HG02870 (cell line): ENCODE measurements around the gene P2RX3.
A peak's percentile ranks its signal among the peaks of the same experiment; 100 is the strongest.

ENCODE experiments used
- ATAC-seq: cut with Tn5 transposase; IDR thresholded peaks from one replicate; pipeline ENCODE4 v1.9.1; 2021; ENCODE audit warnings: mild to moderate bottlenecking, moderate library complexity; ENCODE audit not compliant: unreplicated experiment

The P2RX3 gene

GRCh38 chr11:57309106-57310059 is 28.8 kb upstream of the P2RX3 start:
- ATAC-seq, result no peak

GRCh38 chr11:57310091-57310490 is 28.1 kb upstream of the P2RX3 start:
- no peak for ATAC-seq

GRCh38 chr11:57310630-57311086 is 27.5 kb upstream of the P2RX3 start:
- ATAC-seq, result no peak

GRCh38 chr11:57311109-57311936 is 26.8 kb upstream of the P2RX3 start:
- peak; percentile 98 for ATAC-seq

GRCh38 chr11:57312511-57313021 is 25.6 kb upstream of the P2RX3 start:
- no peak for ATAC-seq

- ATAC-seq, result no peak
Measured at GRCh38 chr11:57313071-57313787, 24.9 kb upstream of the P2RX3 start.

GRCh38 chr11:57313788-57314135 is 24.4 kb upstream of the P2RX3 start:
- no peak for ATAC-seq

- no peak for ATAC-seq
Measured at GRCh38 chr11:57314221-57314973, 23.8 kb upstream of the P2RX3 start.

GRCh38 chr11:57315491-57315890 is 22.7 kb upstream of the P2RX3 start:
- no peak for ATAC-seq

GRCh38 chr11:57316017-57316416 is 22.1 kb upstream of the P2RX3 start:
- ATAC-seq, result no peak

- no peak for ATAC-seq
Measured at GRCh38 chr11:57318178-57318577, 20.0 kb upstream of the P2RX3 start.

GRCh38 chr11:57320067-57320718 is 18.0 kb upstream of the P2RX3 start:
- no peak for ATAC-seq

- no peak for ATAC-seq
Measured at GRCh38 chr11:57320719-57321387, 17.3 kb upstream of the P2RX3 start.

GRCh38 chr11:57321388-57322255 is 16.5 kb upstream of the P2RX3 start:
- ATAC-seq, result no peak

- no peak for ATAC-seq
Measured at GRCh38 chr11:57322256-57323166, 15.6 kb upstream of the P2RX3 start.

GRCh38 chr11:57323167-57323854 is 14.8 kb upstream of the P2RX3 start:
- ATAC-seq, result no peak

GRCh38 chr11:57323855-57324153 is 14.3 kb upstream of the P2RX3 start:
- ATAC-seq, result no peak
